NCI-H2196 (cell line): ENCODE results near the gene SLC12A3.

Source experiments
- DNase-seq: peaks from one replicate; lab custom pipeline; 2025; ENCODE audit not compliant: unreplicated experiment; lab: John Stamatoyannopoulos, UW

SLC12A3 gene

DNA sequence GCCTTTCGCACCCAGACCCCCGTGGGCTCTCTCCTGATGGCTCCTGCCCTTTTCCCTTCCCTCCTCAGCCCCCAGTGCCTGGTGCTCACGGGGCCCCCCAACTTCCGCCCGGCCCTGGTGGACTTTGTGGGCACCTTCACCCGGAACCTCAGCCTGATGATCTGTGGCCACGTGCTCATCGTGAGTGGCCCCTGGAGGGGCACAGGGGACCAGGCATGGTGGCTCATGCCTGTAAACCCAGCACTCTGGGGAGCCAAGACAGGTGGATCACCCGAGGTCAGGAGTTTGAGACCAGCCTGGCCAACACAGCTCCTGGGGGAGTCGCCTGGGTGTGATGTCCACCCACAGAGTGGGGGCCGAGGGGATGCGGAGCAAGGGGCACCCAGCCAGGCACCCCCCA is 21.3 kb downstream of the SLC12A3 start:
- no peak for DNase-seq

DNA sequence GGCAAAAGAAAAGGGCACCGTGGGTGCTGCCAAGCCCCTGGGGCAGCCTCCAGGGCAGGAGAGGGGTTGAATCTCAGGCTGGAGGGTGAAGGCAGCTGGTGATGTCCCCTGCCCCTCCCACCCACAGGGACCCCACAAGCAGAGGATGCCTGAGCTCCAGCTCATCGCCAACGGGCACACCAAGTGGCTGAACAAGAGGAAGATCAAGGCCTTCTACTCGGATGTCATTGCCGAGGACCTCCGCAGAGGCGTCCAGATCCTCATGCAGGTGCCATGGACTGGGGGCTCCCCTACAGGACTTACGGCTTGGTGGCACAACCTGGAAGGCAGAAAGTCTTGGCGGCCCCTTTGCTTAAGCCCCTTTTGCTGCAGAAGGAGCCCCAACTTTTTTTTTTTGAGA is 21.8 kb downstream of the SLC12A3 start:
- no peak for DNase-seq

DNA sequence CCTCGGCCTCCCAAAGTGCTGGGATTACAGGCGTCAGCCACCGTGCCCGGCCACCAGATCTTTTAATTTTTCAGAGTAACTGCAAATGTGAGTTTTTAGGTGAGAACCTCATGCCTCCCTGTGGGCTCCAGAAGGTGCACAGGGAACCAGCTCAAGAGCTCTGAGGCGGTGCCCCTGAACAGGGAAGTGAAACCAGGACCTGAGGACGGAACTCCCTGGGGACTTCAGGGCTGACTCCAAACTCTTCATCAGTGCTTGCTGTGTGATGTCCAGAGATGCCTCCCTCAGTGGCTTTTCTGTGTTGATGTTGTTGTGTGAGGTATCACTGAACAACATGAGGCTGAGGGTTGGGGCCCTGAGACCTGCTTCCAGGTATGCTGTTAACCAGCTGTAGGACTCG is 23.8 kb downstream of the SLC12A3 start:
- no peak for DNase-seq

DNA sequence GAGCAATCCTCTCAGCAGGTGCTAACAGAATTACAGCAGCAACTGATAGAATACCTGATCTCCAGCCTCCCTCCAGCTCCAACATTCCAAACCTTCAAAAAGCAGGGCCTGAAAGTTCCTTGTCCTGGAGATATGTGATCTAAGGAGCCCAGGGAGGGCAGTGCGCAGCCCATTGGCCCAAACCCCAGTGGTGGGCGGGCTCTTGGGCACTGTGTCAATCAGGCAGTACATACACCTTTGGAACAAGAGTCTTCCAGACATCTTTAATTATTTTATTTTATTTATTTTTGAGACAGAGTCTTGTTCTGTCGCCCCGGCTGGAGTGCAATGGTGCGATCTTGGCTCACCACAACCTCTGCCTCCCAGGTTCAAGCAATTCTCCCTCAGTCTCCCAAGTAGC is 24.2 kb downstream of the SLC12A3 start:
- DNase-seq: no peak

DNA sequence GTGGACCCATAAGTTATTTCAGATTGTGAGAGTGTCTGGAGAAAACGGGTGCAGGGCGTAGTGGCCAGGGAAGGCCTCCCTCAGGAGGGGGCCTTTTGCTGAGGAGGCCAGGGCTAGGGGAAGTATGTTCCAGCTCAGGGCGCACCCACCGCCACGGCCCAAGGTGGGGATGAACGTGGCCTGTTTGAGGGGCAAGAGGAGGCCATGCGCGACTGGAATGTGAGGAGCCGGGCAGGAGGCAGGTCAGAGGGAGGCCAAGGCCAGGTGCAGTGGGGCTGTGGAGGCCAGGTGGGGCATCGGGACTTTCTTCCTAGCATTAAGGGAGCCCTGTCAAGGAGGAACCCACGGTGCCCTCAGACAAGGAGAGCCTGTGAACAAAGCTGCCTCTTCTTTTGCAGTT is 26.7 kb downstream of the SLC12A3 start:
- DNase-seq: no peak

DNA sequence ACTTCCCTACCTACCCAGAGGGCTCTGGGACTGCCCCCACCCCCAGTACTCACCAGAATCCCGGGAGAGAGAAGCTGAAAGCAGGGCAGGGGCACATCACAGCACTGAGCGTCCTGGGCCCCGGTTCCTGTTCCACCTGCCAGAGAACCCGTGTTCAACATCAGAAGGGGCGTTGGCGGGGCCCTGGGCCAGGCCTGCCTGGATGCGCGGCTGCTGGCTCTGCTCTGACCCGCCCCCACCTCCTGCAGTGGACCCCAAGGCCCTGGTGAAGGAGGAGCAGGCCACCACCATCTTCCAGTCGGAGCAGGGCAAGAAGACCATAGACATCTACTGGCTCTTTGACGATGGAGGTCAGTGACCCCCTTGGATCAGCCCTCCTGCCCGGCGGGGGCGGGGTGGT is 27.7 kb downstream of the SLC12A3 start:
- DNase-seq: no peak

DNA sequence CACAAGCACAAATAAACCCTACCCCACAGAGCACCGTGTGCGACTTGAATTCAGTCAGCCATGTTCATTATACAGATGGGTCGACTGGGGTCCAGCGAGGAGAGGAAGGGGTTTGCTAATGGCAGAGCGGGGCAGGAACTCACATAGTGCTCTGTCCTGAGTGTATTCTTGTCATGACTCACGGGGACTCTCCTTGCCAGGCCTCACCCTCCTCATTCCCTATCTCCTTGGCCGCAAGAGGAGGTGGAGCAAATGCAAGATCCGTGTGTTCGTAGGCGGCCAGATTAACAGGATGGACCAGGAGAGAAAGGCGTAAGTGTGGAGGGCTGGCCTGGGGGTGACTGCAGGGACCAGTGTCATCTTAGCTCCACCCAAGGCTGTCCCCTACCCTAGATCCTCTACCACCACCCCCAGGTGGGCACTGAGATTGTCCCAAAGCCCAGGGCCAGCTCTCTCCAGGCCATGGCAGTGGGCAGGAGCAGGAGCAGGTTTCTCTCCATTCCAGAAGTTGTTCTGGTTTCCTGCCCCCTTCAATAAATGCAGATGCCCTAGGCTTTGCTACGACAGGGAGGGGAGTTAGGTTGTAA is 29.4 kb downstream of the SLC12A3 start:
- DNase-seq: no peak

DNA sequence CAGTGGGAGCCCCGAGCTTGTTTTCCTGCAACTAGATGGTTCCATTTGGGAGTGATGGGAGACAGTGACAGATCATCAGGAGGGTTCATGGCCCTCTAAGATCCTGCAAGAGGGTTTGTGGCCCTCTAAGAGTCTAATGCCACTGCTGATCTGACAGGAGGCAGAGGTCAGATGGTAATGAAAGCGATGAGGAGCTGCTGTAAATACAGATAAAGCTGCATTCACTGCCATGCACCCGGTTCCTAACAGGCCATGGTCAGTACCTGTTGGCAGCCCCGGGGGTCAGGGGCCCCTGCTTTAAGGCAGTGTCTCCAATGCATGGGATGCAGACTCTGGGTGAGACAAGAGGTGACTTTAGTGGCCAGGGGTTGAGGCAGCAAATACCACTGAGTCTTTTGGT is 30.8 kb downstream of the SLC12A3 start:
- no peak for DNase-seq

DNA sequence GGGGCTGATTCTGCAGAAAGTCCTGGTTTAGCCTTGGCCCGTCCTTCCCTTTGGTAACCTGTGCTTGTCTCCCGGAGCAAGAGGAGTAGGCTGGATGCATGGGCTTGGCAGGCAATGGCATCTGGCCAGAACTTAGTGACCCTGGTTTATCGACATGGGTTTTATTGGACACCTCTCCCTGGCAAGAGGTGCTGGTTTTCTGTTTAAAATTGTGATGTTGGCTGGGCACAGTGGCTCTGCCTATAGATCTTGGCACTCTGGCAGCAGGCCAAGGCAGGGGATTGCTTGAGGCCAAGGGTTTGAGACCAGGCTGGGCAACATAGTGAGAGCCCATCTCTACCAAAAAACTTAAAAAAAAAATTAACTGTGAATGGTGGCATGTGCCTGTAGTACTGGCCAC is 31.2 kb downstream of the SLC12A3 start:
- DNase-seq: no peak

DNA sequence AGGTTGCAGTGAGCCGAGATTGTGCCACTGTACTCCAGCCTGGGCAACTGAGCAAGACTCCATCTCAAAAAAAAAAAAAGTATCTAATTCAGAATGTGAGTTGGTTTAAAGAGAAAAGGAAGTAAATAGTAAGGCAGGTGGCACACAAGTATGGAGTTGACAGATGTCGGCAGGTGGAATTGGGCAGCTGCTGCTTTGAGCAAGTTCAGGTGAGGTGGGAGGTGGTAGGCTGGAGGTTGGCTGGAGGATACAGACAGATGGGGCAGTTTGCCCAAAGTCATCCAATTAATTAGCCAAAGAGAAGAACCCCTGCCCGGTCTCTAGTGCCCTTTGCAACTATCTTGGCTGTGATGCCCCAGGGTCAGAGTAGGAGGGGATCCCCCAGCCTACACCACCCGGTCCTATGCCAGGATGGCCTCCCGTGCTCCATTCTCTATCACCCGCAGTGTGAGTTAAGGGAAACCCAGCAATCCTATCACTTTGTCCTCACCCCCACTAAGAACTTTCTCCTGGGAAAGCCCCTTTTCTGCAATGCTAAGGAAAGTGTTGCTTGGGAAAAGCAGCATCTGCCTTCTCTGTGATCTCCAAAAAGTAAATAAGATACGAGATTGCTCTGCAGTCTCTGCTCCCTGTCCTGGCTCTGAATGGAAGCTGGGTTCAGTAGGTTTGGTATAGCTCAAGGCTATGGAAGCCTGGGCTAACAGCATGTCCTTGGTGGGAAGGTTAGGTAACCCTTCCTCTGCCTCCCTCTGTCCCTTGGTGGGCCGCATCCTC is 32.2 kb downstream of the SLC12A3 start:
- DNase-seq: no peak

DNA sequence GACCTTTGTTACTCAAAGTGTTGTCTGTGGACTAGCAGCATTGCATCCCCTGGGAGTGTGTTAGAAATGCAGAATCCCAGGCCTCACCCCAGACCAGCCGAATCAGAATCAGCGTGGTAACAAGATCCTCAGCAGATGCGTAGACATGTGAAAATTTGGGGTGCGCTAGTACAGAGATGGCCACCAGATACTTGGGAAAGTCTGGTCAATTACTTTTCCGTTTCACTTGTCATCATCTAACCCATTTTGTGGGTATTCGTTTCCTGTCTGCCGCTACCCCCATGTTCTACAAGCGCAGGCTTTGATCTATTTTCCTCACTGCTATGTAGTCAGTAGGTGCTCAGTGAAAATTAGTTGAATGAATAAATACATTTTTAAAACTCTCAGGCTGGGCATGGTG is 33.8 kb downstream of the SLC12A3 start:
- DNase-seq: no peak

DNA sequence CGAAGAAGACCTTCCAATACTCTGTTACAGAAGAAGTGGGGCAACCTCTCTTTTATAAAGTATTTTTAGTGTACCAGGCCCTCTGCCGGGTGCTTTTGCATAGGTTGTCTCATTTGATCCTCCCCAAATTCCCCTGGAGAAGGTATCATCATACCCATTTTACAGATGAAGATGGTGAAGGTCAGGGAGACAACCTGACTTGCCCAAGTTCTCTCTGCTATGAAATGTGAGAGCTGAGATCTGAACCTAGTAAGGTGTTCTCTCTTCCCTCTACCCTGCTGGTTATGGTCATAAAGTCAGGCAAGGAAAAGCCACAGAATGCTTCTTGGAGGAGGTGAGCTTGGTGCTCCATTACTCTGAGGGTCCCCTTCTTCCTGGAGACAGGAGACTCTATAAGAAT is 38.9 kb downstream of the SLC12A3 start:
- no peak for DNase-seq

DNA sequence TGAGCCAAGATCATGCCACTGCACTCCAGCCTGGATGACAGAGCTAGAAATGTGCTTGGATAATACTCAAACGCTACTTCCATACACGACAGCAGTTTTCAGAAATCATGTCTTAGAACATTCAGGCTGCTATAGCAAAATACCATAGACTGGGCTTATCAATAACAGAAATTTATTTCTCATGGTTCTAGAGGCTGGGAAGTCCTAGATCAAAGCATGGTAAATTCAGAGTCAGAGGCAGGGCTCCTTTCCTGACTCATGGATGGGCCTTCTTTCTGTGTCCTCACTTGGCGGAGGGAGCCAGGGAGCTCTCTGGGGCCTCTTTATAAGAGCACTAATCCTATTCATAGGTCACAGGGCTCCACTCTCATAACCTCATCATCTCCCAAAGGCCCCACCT is 42.4 kb downstream of the SLC12A3 start:
- no peak for DNase-seq

DNA sequence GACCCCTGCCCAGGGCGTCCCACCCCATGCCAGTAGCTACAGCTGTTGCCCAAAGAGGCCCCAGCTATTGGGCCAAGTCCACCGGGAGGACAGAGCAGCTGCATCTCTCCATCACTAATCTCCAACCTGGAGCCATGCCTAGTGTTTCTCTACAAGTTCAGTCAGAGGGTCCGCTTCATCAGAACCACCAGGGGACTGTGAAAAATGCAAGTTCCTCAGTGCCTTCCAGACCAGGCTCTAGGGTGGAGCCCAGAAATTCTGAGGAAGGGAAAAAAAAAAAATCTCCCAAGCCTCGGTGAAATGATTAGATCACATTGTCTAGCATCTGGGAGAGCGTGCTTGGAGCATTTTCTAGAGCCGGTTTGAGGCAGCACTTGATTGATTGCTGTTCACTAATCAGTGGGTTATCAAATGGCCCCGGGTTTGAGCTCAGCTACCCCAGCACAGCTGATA is 44.5 kb downstream of the SLC12A3 start:
- DNase-seq: no peak

DNA sequence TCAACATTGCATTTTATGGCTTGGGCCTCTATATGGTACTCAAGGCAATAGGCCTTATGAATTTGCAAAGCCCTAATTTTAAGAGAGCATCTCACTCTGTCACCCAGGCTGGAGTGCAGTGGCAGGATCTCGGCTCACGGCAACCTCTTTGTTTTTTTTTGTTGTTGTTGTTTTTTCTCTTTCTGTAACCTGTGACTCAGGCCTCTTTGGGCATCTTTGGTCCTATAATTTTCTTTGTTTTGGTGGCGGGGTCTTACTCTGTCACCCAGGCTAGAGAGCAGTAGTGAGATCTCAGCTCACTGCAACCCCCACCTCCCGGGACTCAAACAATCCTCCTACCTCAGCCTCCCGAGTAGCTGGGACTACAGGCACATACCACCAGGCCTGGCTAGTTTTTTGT is 45.1 kb downstream of the SLC12A3 start:
- no peak for DNase-seq

DNA sequence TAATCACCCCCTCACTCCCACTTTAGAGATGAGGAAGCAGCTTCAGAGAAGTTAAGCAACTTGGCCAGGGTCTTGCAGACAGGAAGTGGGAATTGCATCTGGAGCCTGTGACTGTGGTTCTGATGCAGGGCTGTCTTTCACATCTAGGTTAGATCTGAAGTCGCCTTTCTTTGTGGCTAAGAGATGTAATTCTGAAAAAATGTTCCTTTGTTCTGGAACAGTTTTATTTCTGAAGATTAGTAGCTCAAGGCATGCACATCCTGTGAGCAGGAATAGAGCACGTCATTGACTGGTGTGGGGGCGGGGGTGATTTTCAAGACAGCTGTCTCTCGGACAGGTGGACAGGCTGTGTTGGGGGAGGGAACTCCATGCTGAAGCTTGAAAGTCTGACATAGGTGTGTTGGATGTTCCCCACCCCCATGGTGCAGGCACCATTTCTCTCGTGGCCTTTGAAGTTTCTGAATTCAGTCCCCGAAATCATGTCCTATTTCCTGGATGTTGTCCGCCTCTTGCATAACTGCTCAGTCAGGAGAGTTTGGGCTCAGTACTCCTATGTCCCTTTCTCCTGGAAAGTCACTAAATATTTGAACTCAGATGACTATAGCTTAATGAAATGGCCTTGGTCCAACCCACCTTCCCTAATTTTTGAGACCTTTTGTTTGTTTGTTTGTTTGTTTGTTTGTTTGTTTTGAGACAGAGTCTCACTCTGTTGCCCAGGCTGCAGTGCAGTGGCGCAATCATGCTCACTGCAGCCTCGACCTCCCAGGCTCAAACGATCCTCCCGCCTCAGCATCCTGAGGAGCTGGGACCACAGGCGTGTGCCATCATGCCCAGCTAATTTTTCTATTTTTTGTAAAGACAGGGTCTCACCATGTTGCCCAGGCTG is 45.9 kb downstream of the SLC12A3 start:
- peak; percentile 6 for DNase-seq

DNA sequence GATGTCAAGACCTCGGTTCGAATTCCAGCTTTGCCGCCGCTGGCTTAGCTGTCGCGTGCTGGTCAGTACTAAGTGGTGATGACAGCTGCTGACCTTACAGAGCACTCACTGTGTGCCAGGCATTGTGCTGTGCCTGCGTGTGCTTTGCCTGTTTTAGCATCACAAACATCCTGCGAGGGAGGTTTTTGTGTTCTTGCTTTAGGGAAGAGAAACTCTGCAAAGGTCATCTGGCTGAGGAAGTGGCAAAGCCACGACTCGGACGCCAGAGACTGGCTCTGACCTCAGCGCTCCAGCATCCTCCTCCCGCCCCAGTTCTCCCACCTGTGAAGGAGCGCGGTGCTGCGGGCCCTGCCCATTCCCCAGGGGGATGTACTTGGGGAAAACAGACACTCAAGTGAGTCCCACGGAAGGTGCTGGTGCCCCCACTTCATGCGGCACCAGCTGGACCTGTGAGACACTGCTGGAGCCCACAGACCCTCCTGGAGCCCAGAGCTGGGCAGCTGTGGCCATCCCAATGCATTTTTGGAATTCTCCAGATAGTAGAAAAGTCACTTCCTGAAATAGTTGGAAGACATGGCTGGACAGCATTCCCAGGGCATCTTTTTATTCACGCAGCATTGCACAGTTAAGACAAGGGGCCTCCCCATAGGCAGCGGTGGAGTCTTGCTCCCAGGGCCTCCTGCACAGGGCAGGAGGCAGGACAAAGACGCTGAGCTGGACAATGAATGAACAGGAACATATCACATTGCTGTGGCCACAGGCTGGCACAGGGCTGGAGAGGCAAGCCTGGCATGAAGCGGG is 47.0 kb downstream of the SLC12A3 start:
- no peak for DNase-seq

DNA sequence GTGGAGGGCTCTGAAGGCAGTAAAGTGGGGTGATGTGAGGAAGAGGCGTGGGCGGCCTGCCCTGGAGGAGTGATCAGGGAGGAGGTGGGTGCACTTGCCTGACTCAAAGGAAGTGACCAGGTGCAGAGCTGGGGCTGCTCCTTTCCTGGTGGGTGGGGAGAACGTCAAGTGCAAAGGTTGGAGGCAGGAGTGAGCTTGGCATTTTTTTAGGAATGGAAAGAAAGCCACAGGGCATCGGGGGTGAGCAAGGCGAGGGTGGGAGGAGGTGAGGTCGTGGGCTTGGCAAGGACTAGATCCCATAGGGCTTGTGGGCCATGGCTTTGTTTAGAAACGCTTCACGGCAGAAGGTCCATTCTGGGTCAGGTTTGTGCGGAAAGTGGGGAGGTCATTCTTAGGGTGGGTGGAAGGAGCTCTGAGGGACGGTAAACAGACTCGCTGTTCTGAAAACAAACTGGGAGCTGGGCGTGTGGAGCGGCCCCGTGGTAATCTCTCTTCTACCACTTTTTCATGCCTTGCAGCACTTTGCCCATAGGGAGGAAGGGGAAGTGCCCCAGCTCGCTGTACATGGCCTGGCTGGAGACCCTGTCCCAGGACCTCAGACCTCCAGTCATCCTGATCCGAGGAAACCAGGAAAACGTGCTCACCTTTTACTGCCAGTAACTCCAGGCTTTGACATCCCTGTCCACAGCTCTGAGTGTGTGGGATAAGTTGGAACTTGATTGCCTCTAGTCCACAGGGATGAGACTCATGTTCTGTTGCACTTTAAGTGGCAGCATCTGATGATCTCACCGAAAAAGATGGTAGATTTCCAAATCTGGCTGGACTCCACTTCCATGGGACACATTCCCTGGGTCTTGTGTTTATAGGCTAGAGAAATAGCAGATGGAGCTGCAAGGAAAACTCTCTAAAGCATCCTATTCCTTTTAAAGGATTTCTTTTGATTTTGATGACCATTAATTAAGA is 48.0 kb downstream of the SLC12A3 start:
- no peak for DNase-seq

DNA sequence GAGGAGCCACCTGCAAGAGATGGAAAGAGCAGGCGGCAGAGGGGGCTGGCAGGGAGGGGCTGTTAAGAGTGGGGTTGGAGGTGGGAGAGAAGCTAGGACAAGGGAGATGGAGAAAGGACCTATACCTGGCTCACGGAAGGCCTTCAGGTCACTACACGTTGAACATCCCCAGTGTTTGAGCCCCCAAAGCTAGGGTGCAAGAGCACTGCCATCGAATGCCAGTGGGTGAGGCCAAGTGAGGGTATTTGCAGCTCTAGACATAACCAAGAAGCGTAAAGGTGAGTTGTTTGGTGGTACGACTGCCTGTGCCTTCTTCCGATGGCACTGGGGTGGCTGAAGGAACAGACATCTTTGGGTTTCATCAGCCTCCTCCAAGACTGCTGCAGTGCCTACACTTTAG is 49.9 kb downstream of the SLC12A3 start:
- DNase-seq: no peak
